Vagina (tissue), 2 donors: Measurements from ENCODE around the gene CSTB. TPM values are rescaled to one million over a fixed set of nuclear protein-coding genes. Genes with fewer than 3 reads are reported as not detected.

Source experiments
- DNase-seq, 2 donors: peaks; one replicate each; pipeline ENCODE4 v3.0.0-alpha.2; 2017; ENCODE audit errors: extremely low spot score in 2 of 2
- H3K27ac ChIP-seq: fragments of 200-600 bp; sonication (generic); one replicate; pipeline ENCODE4 v1.5.1; 2019
- H3K27me3 ChIP-seq: fragments of 200-600 bp; sonication (generic); one replicate; pipeline ENCODE4 v1.5.1; 2019
- H3K36me3 ChIP-seq, 2 donors: fragments of 200-600 bp; sonication (generic); one replicate each; pipeline ENCODE4 v1.5.1; 2017 to 2019
- H3K4me1 ChIP-seq: fragments of 200-600 bp; sonication (generic); one replicate; pipeline ENCODE4 v1.5.1; 2019
- H3K4me3 ChIP-seq, 2 donors: fragments of 200-600 bp; sonication (generic); 1 replicate in 1 of 2; 2 replicates in 1 of 2; pipeline ENCODE4 v1.5.1; 2016 to 2019
- H3K9me3 ChIP-seq: fragments of 200-600 bp; sonication (generic); one replicate; pipeline ENCODE4 v1.5.1; 2019
- POLR2A ChIP-seq, 2 donors: fragments of 450-650 bp; IDR thresholded peaks; one replicate each; pipeline ENCODE4 v1.6.1; 2017; ENCODE audit warnings: antibody characterized with exemption in 2 of 2, mild to moderate bottlenecking in 2 of 2, moderate library complexity in 2 of 2
- POLR2AphosphoS5 ChIP-seq, 2 donors: sonication (generic); formaldehyde crosslinking; IDR thresholded peaks; one replicate each; pipeline ENCODE4 v1.9.0; 2017; ENCODE audit warnings: antibody characterized with exemption in 2 of 2, mild to moderate bottlenecking in 2 of 2, low read depth in 1 of 2; ENCODE audit not compliant: insufficient read depth in 1 of 2
- intact Hi-C: fragments of 100-400 bp; cut with DNase I; formaldehyde crosslinking; loops from one replicate; pipeline ENCODE4 v1.15.1; 2023
- total RNA-seq: library from RNA; depleted of rRNA; stranded (reverse); fragments of >200 nt; gene quantifications from one replicate; pipeline ENCODE4 v1.2.3, GENCODE V29; 2016
- TF ChIP-seq, protein P1 (sequence below), 3 experiments: fragments of 450-650 bp in 2 of 3; fragments of 200-600 bp in 1 of 3; sonication (generic) in 1 of 3; IDR thresholded peaks; one replicate each; pipeline ENCODE4 v1.5.1; 2017 to 2019; ENCODE audit warnings: antibody characterized with exemption in 3 of 3, mild to moderate bottlenecking in 2 of 3, moderate library complexity in 2 of 3

The CSTB gene
- total RNA-seq, 1 donor from 2014 or later, result 173 TPM

DNA sequence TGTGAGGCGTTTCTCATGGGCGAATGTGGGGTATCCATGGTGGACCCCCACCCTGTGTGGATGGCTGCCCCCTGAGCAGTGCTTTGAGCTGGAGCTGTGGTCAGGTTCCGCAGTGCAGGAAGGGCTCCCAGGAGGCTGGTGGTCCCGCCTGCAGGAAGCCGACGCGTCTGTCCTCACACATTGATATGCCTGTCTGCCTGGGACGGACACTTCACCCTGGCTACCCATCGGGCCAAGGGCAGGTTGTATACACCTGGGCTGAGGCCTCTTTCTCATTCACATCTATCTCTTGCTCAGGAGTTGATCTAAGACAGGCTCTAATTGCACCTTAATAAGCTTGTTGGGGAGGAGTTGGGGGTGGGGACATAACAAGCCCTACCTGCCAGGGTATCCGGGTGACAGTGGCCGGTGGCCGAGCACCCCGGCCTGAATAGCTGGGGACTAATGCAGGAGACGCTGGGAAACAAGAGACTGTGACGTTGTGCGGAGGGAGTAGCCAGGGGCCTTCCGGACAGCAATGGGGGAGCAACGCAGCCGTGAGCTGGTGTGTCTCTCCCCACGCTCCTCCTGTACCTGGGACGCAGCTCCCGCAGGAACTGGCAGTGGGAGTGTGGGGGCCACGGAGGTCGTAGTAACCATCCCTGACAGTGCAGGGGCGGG is 35.5 kb downstream of the CSTB start:
- no peak for DNase-seq
- no peaks in the 10 kb centered on the region for H3K9me3 ChIP-seq
- H3K27me3 ChIP-seq, result no peaks in the 10 kb centered on the region
- H3K4me3 ChIP-seq, result no peak overlapping the region
- H3K4me1 ChIP-seq, result peaks cover 6% of the 10 kb centered on the region
- TF ChIP-seq, protein P1, sequence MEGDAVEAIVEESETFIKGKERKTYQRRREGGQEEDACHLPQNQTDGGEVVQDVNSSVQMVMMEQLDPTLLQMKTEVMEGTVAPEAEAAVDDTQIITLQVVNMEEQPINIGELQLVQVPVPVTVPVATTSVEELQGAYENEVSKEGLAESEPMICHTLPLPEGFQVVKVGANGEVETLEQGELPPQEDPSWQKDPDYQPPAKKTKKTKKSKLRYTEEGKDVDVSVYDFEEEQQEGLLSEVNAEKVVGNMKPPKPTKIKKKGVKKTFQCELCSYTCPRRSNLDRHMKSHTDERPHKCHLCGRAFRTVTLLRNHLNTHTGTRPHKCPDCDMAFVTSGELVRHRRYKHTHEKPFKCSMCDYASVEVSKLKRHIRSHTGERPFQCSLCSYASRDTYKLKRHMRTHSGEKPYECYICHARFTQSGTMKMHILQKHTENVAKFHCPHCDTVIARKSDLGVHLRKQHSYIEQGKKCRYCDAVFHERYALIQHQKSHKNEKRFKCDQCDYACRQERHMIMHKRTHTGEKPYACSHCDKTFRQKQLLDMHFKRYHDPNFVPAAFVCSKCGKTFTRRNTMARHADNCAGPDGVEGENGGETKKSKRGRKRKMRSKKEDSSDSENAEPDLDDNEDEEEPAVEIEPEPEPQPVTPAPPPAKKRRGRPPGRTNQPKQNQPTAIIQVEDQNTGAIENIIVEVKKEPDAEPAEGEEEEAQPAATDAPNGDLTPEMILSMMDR (IDR thresholded peaks at IDR 0.05), result no peak
- TF ChIP-seq POLR2AphosphoS5 (IDR thresholded peaks at IDR 0.05; ENCODE audit: insufficient read depth in 1 of 2, low read depth in 1 of 2) (no peak), POLR2A (IDR thresholded peaks at IDR 0.05) (no peak)
- peaks cover 0 to 23% of the 10 kb centered on the region in 2 donors for H3K36me3 ChIP-seq
- intact Hi-C loops, result no loop called here
- H3K27ac ChIP-seq, result peak overlapping the region; percentile 83

DNA sequence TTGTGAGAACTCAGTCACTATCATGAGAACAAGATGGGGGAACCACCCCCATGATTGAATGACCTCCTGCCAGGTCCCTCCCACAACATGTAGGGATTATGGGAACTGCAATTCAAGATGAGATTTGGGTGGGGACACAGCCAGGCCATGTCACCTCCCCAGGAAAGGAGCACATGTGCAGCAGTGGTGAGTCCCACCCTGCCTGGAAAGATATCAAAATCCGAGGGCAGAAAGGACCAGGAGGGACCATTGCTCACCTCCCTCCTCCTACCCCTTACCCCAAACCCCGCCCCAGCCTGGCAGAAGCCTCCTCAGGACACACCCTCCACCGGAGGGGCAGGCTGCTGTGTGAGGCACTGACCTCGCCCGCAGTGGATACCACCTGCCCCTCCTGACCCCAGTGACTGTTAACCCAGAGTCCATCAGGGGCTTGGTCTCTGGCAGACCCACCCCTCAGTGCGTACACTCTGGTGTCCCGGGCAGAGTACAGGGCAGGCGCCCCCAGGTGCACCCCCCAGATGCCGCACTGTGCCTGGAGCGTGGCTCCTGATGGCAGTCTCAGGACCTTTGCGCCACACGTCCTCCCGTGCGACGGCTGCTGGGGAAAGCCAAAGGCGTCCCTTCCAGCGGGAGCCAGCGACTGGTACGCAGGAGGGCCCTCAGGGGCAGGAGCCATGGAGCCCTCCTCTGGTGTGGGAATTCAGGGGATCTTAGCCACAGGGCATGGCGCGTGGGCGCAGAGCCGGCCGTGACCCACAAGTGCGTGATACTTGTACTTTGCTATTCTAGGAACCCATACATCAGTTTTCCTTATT is 36.3 kb downstream of the CSTB start:
- H3K27me3 ChIP-seq, result no peaks in the 10 kb centered on the region
- H3K4me1 ChIP-seq, result peaks cover 6% of the 10 kb centered on the region
- intact Hi-C loops, result no loop called here
- peak overlapping the region; percentile 83 for H3K27ac ChIP-seq
- no peak overlapping the region for H3K4me3 ChIP-seq
- H3K9me3 ChIP-seq, result no peaks in the 10 kb centered on the region
- TF ChIP-seq POLR2A (IDR thresholded peaks at IDR 0.05) (no peak), POLR2AphosphoS5 (IDR thresholded peaks at IDR 0.05; ENCODE audit: insufficient read depth in 1 of 2, low read depth in 1 of 2) (peak in 1 of 2 donors; percentile 10)
- peaks cover 0 to 21% of the 10 kb centered on the region in 2 donors for H3K36me3 ChIP-seq
- no peak for DNase-seq

DNA sequence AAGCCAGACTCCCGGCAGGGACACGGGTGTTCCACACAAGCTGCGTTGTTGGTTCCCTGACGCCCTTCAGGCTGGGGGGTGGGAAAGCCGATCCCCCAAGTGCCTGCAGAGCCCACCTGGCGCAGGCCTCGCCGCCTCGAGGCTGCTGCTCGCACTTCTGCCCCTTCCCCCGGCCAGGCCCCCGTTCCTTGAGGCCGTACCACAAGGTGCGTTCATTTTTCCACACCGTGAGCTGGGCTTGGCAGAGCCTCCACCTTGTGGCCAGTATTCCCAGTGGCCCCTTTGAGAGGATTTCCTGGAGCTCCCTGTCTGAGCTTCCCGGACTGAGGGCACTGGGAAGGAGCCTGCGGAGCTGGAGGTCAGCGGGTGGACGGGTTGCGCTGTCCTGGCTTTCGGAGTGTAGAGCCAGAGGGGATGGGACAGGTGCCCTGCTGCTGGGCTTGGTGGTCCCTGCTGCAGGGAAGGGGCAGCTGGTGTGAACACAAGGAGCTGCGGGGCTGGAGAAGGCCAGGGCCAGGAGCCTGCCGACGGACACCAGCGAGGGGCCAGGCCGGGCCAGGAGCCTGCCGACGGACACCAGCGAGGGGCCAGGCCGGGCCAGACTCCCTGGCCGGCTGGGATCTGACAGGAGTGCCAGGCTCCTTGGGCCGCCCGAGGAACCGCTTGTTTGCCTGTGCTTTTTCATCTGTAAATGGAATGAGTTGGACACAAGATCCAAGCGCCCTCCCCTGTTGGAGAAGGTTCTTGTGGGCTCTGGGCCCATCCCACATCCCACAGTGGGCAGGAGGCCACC is 38.8 kb downstream of the CSTB start:
- intact Hi-C loops, result no loop called here
- H3K27ac ChIP-seq, result no peak overlapping the region
- H3K36me3 ChIP-seq, result peaks cover 0 to 13% of the 10 kb centered on the region in 2 donors
- H3K27me3 ChIP-seq, result no peaks in the 10 kb centered on the region
- H3K4me3 ChIP-seq, result no peak overlapping the region
- DNase-seq, result no peak
- no peak for TF ChIP-seq POLR2A (IDR thresholded peaks at IDR 0.05)
- TF ChIP-seq POLR2AphosphoS5 (IDR thresholded peaks at IDR 0.05; ENCODE audit: insufficient read depth in 1 of 2, low read depth in 1 of 2), result no peak
- peaks cover 31% of the 10 kb centered on the region for H3K4me1 ChIP-seq
- no peaks in the 10 kb centered on the region for H3K9me3 ChIP-seq

DNA sequence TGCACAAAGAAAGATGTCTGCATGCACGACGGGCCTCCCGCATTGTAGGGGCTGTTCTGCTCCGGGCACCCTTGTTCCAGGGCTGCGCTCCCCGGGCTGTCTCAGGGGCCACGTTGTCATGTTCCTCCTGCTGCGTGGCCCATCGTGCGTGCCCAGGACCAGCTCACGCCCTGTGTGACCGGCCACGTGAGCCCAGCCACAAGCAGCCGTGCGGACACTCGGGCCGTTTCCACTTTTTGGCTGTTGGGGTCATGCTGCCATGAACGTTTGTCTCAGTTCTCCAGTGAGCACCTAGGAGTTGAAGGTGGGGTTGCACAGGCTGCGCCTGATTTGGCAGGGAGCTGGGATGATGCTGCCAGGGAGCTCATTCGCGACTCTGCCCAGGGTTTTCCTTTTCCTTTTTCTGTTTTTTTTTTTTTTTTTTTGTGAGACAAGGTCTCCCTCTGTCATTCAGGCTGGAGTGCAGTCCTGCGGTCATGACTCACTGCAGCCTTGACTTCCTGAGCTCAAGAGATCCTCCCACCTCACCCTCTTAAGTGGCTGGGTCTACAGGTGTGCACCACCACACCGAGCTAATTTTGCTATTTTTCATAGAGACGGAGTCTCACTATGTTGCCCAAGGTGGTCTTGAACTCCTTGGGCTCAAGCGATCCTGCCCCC is 39.8 kb downstream of the CSTB start:
- Histone ChIP-seq H3K9me3 (no peaks in the 10 kb centered on the region), H3K27me3 (no peaks in the 10 kb centered on the region), H3K4me3 (no peak overlapping the region), H3K36me3 (peaks cover 0 to 8% of the 10 kb centered on the region in 2 donors), H3K4me1 (peaks cover 35% of the 10 kb centered on the region), H3K27ac (no peak overlapping the region)
- intact Hi-C loops, result no loop called here
- TF ChIP-seq, protein P1 (IDR thresholded peaks at IDR 0.05), result no peak
- TF ChIP-seq POLR2A (IDR thresholded peaks at IDR 0.05) (no peak), POLR2AphosphoS5 (IDR thresholded peaks at IDR 0.05; ENCODE audit: insufficient read depth in 1 of 2, low read depth in 1 of 2) (no peak)
- DNase-seq, result no peak

DNA sequence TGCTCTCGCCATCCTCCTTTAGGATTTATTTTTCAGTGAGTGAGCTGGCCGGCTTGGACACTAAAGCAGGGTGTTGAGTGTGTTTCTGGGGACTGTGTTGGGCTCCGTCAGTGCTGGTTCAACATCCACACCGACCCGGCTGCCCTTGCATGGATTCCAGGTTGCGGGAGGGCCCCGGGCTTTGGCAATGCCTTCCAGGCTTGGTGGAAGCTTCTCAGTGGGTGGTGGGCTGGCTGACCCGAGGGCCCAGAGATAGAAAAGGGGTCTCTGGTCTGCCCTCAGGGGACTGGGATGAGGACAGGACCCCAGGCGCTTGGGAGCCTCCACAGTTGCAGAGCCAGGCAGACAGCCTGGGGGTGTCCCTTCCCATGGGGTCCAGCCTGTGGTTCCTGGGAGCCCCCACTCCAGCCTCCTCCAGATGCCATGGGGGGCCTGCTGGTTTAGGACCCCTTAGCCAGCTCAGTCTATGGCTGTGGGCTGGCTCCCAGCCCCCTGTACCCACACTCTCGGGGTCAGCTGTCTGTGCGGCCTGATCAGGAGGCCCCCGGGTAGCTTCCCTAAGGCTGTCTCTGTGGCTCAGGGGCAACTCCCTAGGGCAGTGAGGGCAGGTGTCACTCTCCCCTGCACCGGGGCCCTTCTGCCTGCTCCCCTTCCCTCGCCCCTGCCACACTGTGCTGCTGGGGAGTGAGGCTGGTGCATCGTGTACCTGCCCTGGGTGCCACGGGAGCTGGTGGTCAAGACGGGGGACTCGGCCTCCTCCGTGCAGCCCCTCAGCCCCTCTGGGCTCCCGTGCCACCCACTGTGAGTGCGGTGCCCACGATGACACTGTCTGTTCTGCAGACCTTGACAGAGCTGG is 40.6 kb downstream of the CSTB start:
- H3K4me3 ChIP-seq, result no peak overlapping the region
- no peak overlapping the region for H3K27ac ChIP-seq
- intact Hi-C loops, result no loop called here
- peaks cover 36% of the 10 kb centered on the region for H3K4me1 ChIP-seq
- no peak for DNase-seq
- peaks cover 0 to 8% of the 10 kb centered on the region in 2 donors for H3K36me3 ChIP-seq
- no peaks in the 10 kb centered on the region for H3K27me3 ChIP-seq
- TF ChIP-seq, protein P1 (IDR thresholded peaks at IDR 0.05), result no peak
- no peak for TF ChIP-seq POLR2AphosphoS5 (IDR thresholded peaks at IDR 0.05; ENCODE audit: insufficient read depth in 1 of 2, low read depth in 1 of 2)
- no peak for TF ChIP-seq POLR2A (IDR thresholded peaks at IDR 0.05)
- H3K9me3 ChIP-seq, result no peaks in the 10 kb centered on the region
